GM06990 (cell line): ENCODE data around the gene LRRC36.

Source experiments
- DNase-seq: peaks from one replicate; pipeline ENCODE4 v3.0.0-alpha.2; 2011; ENCODE audit not compliant: insufficient read length; ENCODE audit errors: extremely low read depth
- H3K27me3 ChIP-seq: replicated peaks from 2 replicates; pipeline ENCODE4 v1.6.0; 2011; ENCODE audit warnings: low read length; ENCODE audit not compliant: control insufficient read depth, insufficient read depth
- H3K36me3 ChIP-seq: 2 replicates; pipeline ENCODE4 v1.5.1; 2011; ENCODE audit warnings: low read length; ENCODE audit not compliant: control insufficient read depth, insufficient read depth
- H3K4me3 ChIP-seq: replicated peaks from 2 replicates; pipeline ENCODE4 v1.5.1; 2011; ENCODE audit warnings: low read depth, mild to moderate bottlenecking, control low read depth, low read length
- TF ChIP-seq, protein P1 (sequence below): IDR thresholded peaks from 2 replicates; pipeline ENCODE4 v1.5.1; 2011; ENCODE audit warnings: low read length, control low read depth, mild to moderate bottlenecking, inconsistent platforms; ENCODE audit not compliant: insufficient read depth, poor library complexity, severe bottlenecking

LRRC36 gene

DNA sequence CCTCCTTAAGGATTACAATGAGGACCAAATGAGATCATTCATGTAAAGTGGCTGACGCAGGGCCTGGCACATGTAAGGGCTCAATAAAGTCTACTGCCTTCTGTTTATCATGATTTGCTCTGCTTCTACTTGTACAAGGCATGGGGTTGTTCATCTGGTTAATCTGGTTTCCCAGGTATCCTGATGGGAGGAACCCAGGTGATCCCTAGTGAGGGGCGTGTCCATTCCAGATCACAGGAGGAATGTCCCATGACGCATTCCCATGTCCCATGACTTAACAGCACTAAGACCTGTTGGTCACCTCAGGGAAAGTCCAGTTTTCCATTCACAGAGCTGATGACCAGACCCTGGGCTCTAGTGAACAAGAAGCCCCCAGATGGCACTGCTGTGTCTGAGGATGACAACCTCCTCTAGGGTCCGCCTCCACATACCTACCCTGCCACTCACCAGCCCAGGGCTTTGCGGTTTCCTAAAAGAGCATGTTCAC, 78.2 kb downstream of the LRRC36 start:
- Histone ChIP-seq H3K27me3 (no peaks in the 10 kb centered on the region; the same call in 1 of the 2 replicates), H3K4me3 (no peak overlapping the region)
- DNase-seq = no peak

DNA sequence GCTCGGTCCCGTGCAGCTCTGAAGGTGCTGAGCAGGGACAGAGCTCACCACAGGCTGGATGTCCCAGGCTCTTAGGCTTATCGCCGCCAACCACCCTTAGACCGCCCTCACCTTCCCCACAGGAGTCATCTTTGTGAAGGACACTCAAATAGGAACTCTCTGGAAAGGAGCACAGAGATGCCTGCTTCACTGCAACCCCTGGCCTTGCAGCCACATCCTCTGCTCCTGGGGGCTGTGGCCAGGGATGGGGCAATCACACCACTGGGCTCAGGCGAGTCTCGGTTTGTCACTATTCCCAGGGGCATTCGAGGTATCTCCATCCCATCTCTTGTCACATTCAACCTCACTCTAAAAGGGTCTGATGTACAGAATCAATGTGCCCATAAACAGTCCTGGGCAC, 78.7 kb downstream of the LRRC36 start:
- Histone ChIP-seq H3K27me3 (no peaks in the 10 kb centered on the region; the same call in 1 of the 2 replicates), H3K4me3 (no peak overlapping the region), H3K36me3 (no peaks in the 10 kb centered on the region; the same call in 1 of the 2 replicates)
- no peak for DNase-seq
- TF ChIP-seq, protein P1, sequence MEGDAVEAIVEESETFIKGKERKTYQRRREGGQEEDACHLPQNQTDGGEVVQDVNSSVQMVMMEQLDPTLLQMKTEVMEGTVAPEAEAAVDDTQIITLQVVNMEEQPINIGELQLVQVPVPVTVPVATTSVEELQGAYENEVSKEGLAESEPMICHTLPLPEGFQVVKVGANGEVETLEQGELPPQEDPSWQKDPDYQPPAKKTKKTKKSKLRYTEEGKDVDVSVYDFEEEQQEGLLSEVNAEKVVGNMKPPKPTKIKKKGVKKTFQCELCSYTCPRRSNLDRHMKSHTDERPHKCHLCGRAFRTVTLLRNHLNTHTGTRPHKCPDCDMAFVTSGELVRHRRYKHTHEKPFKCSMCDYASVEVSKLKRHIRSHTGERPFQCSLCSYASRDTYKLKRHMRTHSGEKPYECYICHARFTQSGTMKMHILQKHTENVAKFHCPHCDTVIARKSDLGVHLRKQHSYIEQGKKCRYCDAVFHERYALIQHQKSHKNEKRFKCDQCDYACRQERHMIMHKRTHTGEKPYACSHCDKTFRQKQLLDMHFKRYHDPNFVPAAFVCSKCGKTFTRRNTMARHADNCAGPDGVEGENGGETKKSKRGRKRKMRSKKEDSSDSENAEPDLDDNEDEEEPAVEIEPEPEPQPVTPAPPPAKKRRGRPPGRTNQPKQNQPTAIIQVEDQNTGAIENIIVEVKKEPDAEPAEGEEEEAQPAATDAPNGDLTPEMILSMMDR = no peak

More for the DNA sequence above, 78.2 kb downstream of the LRRC36 start:
- TF ChIP-seq, protein P1 = no peak
- H3K36me3 ChIP-seq = no peaks in the 10 kb centered on the region

DNA sequence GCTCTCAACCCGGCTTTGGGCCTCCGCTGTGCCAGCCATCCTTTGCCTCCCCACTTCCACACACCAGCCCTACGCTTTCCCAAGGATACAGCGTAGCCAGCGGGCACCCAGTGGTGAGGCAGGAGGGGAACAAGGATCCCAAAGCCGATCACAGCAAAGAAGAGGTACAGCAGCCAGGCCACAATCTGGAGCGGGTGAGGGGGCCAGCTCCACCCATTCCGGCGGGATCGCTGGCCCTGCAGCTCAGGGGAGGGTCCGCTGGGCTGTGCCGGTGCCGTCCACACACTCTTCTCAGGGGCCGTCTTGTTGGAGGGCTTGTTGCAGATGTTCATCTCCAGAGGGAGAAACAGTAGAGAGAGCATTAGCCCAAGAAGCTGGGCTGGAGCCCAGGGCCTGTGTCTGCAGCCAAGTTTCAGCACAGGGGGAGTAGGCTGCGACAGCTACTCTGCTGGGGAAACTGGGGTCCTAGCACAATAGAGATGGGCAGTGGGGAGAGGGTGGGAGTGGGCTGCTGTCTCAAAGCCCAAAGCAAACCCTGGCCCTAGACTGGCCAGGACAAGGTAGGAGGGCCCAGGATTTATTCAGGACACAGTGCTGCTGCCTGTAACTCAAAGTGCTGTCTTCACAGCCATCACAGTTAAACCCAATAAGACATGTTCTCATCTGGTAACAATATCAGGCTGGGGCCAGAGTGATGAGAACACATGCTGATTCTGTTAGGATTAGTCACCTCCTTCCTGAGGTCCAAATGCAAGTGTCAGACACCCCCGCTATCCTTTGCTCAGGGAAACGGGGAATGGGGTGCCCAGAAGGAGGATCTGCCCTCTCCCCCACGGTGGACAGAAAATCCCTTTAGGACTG, 79.7 kb downstream of the LRRC36 start:
- Histone ChIP-seq H3K27me3 (no peaks in the 10 kb centered on the region; the same call in 1 of the 2 replicates), H3K4me3 (no peak overlapping the region), H3K36me3 (no peaks in the 10 kb centered on the region; the same call in 1 of the 2 replicates)
- TF ChIP-seq, protein P1 = no peak
- DNase-seq = no peak

DNA sequence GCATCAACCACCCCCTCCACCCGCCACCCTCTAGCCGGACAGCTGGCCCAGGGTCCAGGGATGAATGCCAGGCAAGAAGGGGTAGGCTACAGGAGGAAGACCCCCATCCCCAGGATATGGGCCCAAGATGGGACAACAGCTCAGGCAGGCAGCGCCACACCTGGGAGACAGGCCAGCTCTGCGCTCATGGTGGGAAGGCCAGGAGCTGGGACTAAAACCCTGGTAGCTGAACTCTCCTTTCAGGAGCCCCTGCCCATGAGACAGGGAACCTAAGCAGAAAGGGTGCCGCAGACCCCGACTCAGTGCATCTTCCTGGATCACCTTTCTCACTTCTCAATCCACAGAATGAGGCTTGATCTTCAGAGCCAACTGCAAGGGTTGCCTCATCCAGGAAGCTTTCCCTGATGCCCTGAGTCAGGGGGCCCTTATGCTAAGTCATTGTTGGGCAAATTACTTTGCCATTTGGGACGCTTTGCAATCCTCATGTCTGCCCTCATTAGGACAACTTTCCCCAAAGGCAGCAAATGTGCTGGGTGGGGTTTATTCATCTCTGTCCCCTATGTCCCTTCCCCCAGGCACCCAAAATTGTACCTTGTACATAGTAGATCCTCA, 80.7 kb downstream of the LRRC36 start:
- no peak for DNase-seq
- no peak overlapping the region for H3K4me3 ChIP-seq
- no peaks in the 10 kb centered on the region; the same call in 1 of the 2 replicates for H3K36me3 ChIP-seq
- H3K27me3 ChIP-seq = no peaks in the 10 kb centered on the region; the same call in 1 of the 2 replicates
- TF ChIP-seq, protein P1 = no peak

DNA sequence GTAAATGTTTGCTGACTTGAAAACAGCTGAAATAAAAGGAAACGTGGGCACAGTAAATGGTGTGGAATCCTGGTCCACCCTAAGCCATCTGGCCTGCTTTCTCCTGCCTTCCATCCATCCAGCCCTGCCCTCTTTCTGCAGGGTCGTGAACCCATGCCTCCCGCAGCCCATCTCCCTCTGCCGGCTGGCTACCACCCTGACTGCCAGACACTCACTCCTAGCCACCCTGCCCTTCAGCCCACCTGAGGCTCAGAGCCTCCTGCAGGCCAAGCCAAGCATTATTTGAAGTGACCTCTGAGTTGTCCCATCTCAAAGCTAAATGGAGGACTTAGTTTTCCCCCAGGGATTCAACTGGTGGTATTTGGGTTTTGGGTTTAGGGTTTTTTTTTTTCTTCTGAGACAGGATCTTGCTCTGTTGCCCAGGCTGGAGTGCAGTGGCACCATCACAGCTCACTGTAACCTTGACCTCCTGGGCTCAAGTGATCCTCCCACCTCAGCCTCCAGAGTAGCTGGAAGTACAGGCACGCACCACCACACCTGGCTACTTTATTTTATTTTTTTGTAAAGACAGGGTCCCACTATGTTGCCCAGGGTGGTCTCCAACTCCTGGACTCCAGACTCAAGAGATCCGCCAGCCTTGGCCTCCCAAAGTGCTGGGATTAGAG, 81.3 kb downstream of the LRRC36 start:
- Histone ChIP-seq H3K36me3 (no peaks in the 10 kb centered on the region; the same call in 1 of the 2 replicates), H3K4me3 (no peak overlapping the region), H3K27me3 (no peaks in the 10 kb centered on the region; the same call in 1 of the 2 replicates)
- DNase-seq = no peak
- TF ChIP-seq, protein P1 = no peak
